ENCODE data around the gene MARS1.
"Not testable (repeated sequence)": the region's sequence is repeated elsewhere in the genome, so short reads cannot be mapped to it uniquely, and the experiment has no call there.

Gene MARS1

GRCh38 chr12:57487597-57488401, at the start of gene MARS1:
Gene MARS1, plus strand, starts transcription at chr12:57488068. Its CDS starts 23 bp downstream, at chr12:57488091.
- peak; percentile 27 for TF ChIP-seq CTCF (IDR thresholded peaks at IDR 0.05; ENCODE audit: borderline replicate concordance, control extremely low read depth, extremely low read depth, insufficient read depth, missing control alignments)
- peak; percentile 95 for DNase-seq (ENCODE audit: low spot score)
- in situ Hi-C loops (cut with MboI; ENCODE audit: low sequenced_read_pairs, unreplicated experiment) = no loop called here

- DNase-seq (ENCODE audit: low spot score) = no peak
- in situ Hi-C loops (cut with MboI; ENCODE audit: low sequenced_read_pairs, unreplicated experiment) = no loop called here
- no peak for TF ChIP-seq CTCF (IDR thresholded peaks at IDR 0.05; ENCODE audit: borderline replicate concordance, control extremely low read depth, extremely low read depth, insufficient read depth, missing control alignments)
Observed at GRCh38 chr12:57438400-57438799, 49.5 kb upstream of the MARS1 start.

- in situ Hi-C loops (cut with MboI; ENCODE audit: low sequenced_read_pairs, unreplicated experiment) = no loop called here
- TF ChIP-seq CTCF (IDR thresholded peaks at IDR 0.05; ENCODE audit: borderline replicate concordance, control extremely low read depth, extremely low read depth, insufficient read depth, missing control alignments) = no peak
- DNase-seq (ENCODE audit: low spot score) = no peak
Observed at GRCh38 chr12:57439762-57440266, 48.1 kb upstream of the MARS1 start.

- in situ Hi-C loops (cut with MboI; ENCODE audit: low sequenced_read_pairs, unreplicated experiment); DNase-seq (ENCODE audit: low spot score): not testable (repeated sequence)
Observed at GRCh38 chr12:57441393-57441792, 46.5 kb upstream of the MARS1 start.

GRCh38 chr12:57441846-57442427, 45.9 kb upstream of the MARS1 start:
- DNase-seq (ENCODE audit: low spot score) = no peak
- TF ChIP-seq CTCF (IDR thresholded peaks at IDR 0.05; ENCODE audit: borderline replicate concordance, control extremely low read depth, extremely low read depth, insufficient read depth, missing control alignments) = no peak
- in situ Hi-C loops (cut with MboI; ENCODE audit: low sequenced_read_pairs, unreplicated experiment) = no loop called here

- in situ Hi-C loops (cut with MboI; ENCODE audit: low sequenced_read_pairs, unreplicated experiment) = not testable (repeated sequence)
Observed at GRCh38 chr12:57444337-57444736, 43.5 kb upstream of the MARS1 start.

GRCh38 chr12:57444744-57445143, 43.1 kb upstream of the MARS1 start:
- DNase-seq (ENCODE audit: low spot score) = no peak
- no peak for TF ChIP-seq CTCF (IDR thresholded peaks at IDR 0.05; ENCODE audit: borderline replicate concordance, control extremely low read depth, extremely low read depth, insufficient read depth, missing control alignments)
- in situ Hi-C loops (cut with MboI; ENCODE audit: low sequenced_read_pairs, unreplicated experiment) = no loop called here

More at GRCh38 chr12:57444337-57444736, 43.5 kb upstream of the MARS1 start:
- DNase-seq (ENCODE audit: low spot score) = not testable (repeated sequence)

Measured in GM13976 (cell line).